ENCODE data around the gene DISC1.

GRCh38 chr1:231883382-231883781, 256.8 kb downstream of the DISC1 start:
- TF ChIP-seq CTCF (IDR thresholded peaks at IDR 0.05): no peak
- no peak for TF ChIP-seq POLR2A (IDR thresholded peaks at IDR 0.05)

All from uterus (tissue), 2 donors.